AG10803 (cell line): ENCODE measurements around the gene PLCL1.

Source experiments
- DNase-seq: peaks from one replicate; pipeline ENCODE4 v3.0.0; 2010; ENCODE audit warnings: low read depth
- H3K4me3 ChIP-seq: 2 replicates; pipeline ENCODE4 v1.5.1; 2011; ENCODE audit warnings: mild to moderate bottlenecking, low read length, control low read depth
- CTCF ChIP-seq: conservative IDR thresholded peaks from 2 replicates; pipeline ENCODE4 v1.5.1; 2011; ENCODE audit warnings: mild to moderate bottlenecking, low read length, control low read depth, inconsistent platforms

Gene PLCL1

GRCh38 chr2:197947219-197947757 lies 142.9 kb downstream of the PLCL1 start:
- TF ChIP-seq CTCF = no peak
- no peak overlapping the region for H3K4me3 ChIP-seq
- DNase-seq = no peak

DNA sequence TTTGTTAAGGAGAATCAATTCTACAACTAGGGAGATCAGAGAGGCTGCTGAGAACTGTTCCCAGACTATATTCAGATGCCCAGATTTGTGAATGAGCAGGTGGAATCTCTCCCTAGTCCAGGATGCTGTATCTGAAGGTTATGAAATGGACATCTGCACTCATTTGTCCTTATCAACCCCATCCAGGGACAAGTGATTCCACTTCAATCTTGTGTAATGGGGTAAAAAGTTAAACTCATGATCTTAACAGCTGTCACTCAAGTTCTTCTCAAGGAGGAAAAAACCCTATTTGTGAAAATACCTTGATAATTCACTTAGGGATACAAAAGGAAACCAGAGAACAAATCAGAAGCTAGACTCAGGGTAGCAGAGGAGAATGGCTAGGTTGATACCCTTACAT lies 144.8 kb downstream of the PLCL1 start:
- TF ChIP-seq CTCF = no peak
- no peak overlapping the region for H3K4me3 ChIP-seq
- DNase-seq = no peak

- TF ChIP-seq CTCF = no peak
- no peak for DNase-seq
- H3K4me3 ChIP-seq = no peak overlapping the region
Observed at GRCh38 chr2:197950006-197950405, 145.6 kb downstream of the PLCL1 start.

DNA sequence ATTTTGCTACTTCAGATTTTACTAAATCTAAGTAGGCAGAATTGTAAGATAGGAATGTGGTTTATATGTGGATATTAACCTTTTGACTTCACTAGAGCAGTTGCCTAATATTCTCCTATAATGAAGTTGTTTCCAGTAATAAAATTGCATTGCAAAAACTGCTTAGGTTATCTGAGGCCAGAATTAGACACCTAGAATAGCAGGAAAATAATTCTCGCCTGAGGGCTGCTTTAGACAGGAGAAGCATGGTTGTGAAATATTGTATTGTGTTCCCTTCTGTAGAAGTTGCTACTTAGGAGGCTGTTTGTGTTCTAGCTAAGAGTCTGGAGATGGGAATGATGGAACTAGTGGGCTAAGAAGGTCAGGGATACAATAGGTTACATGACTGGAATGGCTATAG lies 146.3 kb downstream of the PLCL1 start:
- TF ChIP-seq CTCF = no peak
- no peak overlapping the region for H3K4me3 ChIP-seq
- DNase-seq = peak; percentile 20

GRCh38 chr2:197952540-197953202 lies 148.3 kb downstream of the PLCL1 start:
- DNase-seq = no peak
- H3K4me3 ChIP-seq = no peak overlapping the region
- no peak for TF ChIP-seq CTCF

DNA sequence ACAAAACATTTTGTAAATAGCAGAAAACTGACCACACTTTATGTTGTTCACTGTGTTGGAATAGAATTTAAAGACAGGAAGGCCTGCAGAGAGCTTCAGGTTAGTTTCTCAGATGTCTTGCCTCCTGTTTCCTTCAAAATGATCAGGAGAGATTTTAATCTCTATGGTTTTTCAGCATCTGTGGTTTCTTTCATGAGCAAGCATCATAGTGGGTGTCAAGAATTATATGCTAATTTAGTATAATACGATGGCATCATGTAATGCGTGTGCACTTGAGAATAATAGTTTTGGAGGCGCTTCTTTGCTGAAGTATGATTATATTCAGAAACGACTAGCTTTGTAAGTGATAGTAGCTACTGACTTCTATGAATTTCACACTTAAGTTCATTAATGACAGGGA lies 149.9 kb downstream of the PLCL1 start:
- no peak overlapping the region for H3K4me3 ChIP-seq
- TF ChIP-seq CTCF = no peak
- no peak for DNase-seq

- no peak overlapping the region for H3K4me3 ChIP-seq
- DNase-seq = peak; percentile 18
- no peak for TF ChIP-seq CTCF
Observed at GRCh38 chr2:197958592-197959150, 154.3 kb downstream of the PLCL1 start.
